Measurements from ENCODE around the gene SLC17A9. TPM values are rescaled to one million over a fixed set of nuclear protein-coding genes. Genes with fewer than 3 reads are reported as not detected.

SLC17A9 gene
- total and polyA plus RNA-seq, 10 of the 15 experiments (the other 5 are each of a cell fraction or from before 2014, with no cell fraction given), result 0.72 to 74.1 (median 29.4) TPM

- TF ChIP-seq, protein P1, sequence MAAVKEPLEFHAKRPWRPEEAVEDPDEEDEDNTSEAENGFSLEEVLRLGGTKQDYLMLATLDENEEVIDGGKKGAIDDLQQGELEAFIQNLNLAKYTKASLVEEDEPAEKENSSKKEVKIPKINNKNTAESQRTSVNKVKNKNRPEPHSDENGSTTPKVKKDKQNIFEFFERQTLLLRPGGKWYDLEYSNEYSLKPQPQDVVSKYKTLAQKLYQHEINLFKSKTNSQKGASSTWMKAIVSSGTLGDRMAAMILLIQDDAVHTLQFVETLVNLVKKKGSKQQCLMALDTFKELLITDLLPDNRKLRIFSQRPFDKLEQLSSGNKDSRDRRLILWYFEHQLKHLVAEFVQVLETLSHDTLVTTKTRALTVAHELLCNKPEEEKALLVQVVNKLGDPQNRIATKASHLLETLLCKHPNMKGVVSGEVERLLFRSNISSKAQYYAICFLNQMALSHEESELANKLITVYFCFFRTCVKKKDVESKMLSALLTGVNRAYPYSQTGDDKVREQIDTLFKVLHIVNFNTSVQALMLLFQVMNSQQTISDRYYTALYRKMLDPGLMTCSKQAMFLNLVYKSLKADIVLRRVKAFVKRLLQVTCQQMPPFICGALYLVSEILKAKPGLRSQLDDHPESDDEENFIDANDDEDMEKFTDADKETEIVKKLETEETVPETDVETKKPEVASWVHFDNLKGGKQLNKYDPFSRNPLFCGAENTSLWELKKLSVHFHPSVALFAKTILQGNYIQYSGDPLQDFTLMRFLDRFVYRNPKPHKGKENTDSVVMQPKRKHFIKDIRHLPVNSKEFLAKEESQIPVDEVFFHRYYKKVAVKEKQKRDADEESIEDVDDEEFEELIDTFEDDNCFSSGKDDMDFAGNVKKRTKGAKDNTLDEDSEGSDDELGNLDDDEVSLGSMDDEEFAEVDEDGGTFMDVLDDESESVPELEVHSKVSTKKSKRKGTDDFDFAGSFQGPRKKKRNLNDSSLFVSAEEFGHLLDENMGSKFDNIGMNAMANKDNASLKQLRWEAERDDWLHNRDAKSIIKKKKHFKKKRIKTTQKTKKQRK (IDR thresholded peaks at IDR 0.05; ENCODE audit: low read depth, low read length), result no peak
- TF ChIP-seq CHD2 (IDR thresholded peaks at IDR 0.05; ENCODE audit: borderline replicate concordance, low read depth, low read length) (peak; percentile 19; the same call in 1 of the 2 replicates), CHD1 (IDR thresholded peaks at IDR 0.05; ENCODE audit: low read depth, low read length) (no peak), FOXK2 (IDR thresholded peaks at IDR 0.05) (peak; percentile 50; the same call in 1 of the 2 replicates), RAD51 (IDR thresholded peaks at IDR 0.05) (peak; percentile 95), RUNX3 (IDR thresholded peaks at IDR 0.05; ENCODE audit: low read length) (no peak), FOS (IDR thresholded peaks at IDR 0.05; ENCODE audit: borderline replicate concordance, extremely low read depth, insufficient read length) (no peak), ZNF687 (IDR thresholded peaks at IDR 0.05) (peak; percentile 69), MXI1 (IDR thresholded peaks at IDR 0.05; ENCODE audit: low read depth, low read length) (peak; percentile 91), SMC3 (IDR thresholded peaks at IDR 0.05; ENCODE audit: borderline replicate concordance, low read length) (no peak), RFX5 (IDR thresholded peaks at IDR 0.05; ENCODE audit: low read depth, low read length) (no peak; the same call in 1 of the 2 replicates)
Measured at GRCh38 chr20:62953839-62954703, 1.6 kb downstream of the SLC17A9 start (continued).
